Ishikawa (cell line): ENCODE measurements around the gene C19orf67.

Source experiments
- CEBPB ChIP-seq: IDR thresholded peaks from 2 replicates; pipeline ENCODE4 v1.6.1; 2012
- CREB1 ChIP-seq: IDR thresholded peaks from 2 replicates; pipeline ENCODE4 v1.6.1; 2012; ENCODE audit warnings: low read depth
- EGR1 ChIP-seq: IDR thresholded peaks from 2 replicates; pipeline ENCODE4 v1.6.1; 2012
- EP300 ChIP-seq: IDR thresholded peaks from 2 replicates; pipeline ENCODE4 v1.6.1; 2012; ENCODE audit warnings: borderline replicate concordance
- FOXM1 ChIP-seq: IDR thresholded peaks from 2 replicates; pipeline ENCODE4 v1.6.1; 2012; ENCODE audit warnings: low read depth, borderline replicate concordance
- NFIC ChIP-seq: IDR thresholded peaks from 2 replicates; pipeline ENCODE4 v1.6.1; 2012
- RAD21 ChIP-seq: IDR thresholded peaks from 2 replicates; pipeline ENCODE4 v1.6.1; 2012; ENCODE audit warnings: low read depth
- TAF1 ChIP-seq: IDR thresholded peaks from 2 replicates; pipeline ENCODE4 v1.6.1; 2012; ENCODE audit warnings: low read depth, mild to moderate bottlenecking
- TCF12 ChIP-seq: IDR thresholded peaks from 2 replicates; pipeline ENCODE4 v1.6.1; 2012; ENCODE audit warnings: low read depth
- TEAD4 ChIP-seq: IDR thresholded peaks from 2 replicates; pipeline ENCODE4 v1.6.1; 2012
- YY1 ChIP-seq: IDR thresholded peaks from 2 replicates; pipeline ENCODE4 v1.6.1; 2012; ENCODE audit warnings: low read depth
- ZBTB7A ChIP-seq: IDR thresholded peaks from 2 replicates; pipeline ENCODE4 v1.6.1; 2012; ENCODE audit warnings: low read depth
- TF ChIP-seq, protein P1 (sequence below): IDR thresholded peaks from 2 replicates; pipeline ENCODE4 v1.6.1; 2012
- TF ChIP-seq, protein P2 (sequence below): IDR thresholded peaks from 2 replicates; pipeline ENCODE4 v1.6.1; 2012
- TF ChIP-seq, protein P3 (sequence below): IDR thresholded peaks from 2 replicates; pipeline ENCODE4 v1.6.1; 2012; ENCODE audit warnings: low read depth, mild to moderate bottlenecking

Gene C19orf67

DNA sequence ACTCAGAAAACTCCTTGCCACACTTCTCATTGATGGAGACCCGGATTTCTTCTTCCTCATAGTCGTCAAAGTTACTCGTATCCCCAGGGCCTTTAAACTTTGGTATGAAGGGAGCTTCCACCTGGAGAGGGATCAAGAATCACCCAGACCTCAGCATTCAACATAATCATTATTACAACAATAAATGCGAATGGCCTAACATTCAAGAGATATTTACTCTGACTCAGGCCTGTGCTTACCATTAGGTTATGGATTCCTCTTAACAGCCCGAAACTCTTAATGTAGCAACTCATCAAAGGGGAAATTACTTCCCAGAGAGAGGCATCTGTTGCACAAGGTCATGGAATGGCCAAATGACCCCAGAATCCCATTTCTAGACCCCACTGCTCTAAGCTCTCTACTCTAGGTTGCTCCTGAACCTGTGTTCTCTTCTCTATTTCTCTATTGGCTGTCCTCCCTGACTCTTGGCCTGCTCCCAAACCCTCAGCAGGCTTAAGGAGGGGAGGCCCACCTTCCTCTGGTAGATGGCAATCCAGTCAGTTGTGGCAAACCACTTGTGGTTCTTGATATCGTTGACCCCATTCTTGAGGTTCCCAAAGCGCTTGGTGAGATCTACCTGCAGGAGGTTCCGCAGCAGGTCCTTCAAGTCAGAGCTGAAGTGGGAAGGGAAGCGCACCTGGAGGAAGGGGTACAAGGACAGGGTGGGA is 7.7 kb upstream of the C19orf67 start:
- TF ChIP-seq NFIC (no peak), FOXM1 (no peak), CEBPB (no peak), TEAD4 (no peak), YY1 (no peak), CREB1 (no peak), EP300 (no peak), EGR1 (no peak)
- TF ChIP-seq, protein P1, sequence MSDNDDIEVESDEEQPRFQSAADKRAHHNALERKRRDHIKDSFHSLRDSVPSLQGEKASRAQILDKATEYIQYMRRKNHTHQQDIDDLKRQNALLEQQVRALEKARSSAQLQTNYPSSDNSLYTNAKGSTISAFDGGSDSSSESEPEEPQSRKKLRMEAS: no peak
- TF ChIP-seq, protein P2, sequence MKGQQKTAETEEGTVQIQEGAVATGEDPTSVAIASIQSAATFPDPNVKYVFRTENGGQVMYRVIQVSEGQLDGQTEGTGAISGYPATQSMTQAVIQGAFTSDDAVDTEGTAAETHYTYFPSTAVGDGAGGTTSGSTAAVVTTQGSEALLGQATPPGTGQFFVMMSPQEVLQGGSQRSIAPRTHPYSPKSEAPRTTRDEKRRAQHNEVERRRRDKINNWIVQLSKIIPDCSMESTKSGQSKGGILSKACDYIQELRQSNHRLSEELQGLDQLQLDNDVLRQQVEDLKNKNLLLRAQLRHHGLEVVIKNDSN: no peak
- TF ChIP-seq, protein P3, sequence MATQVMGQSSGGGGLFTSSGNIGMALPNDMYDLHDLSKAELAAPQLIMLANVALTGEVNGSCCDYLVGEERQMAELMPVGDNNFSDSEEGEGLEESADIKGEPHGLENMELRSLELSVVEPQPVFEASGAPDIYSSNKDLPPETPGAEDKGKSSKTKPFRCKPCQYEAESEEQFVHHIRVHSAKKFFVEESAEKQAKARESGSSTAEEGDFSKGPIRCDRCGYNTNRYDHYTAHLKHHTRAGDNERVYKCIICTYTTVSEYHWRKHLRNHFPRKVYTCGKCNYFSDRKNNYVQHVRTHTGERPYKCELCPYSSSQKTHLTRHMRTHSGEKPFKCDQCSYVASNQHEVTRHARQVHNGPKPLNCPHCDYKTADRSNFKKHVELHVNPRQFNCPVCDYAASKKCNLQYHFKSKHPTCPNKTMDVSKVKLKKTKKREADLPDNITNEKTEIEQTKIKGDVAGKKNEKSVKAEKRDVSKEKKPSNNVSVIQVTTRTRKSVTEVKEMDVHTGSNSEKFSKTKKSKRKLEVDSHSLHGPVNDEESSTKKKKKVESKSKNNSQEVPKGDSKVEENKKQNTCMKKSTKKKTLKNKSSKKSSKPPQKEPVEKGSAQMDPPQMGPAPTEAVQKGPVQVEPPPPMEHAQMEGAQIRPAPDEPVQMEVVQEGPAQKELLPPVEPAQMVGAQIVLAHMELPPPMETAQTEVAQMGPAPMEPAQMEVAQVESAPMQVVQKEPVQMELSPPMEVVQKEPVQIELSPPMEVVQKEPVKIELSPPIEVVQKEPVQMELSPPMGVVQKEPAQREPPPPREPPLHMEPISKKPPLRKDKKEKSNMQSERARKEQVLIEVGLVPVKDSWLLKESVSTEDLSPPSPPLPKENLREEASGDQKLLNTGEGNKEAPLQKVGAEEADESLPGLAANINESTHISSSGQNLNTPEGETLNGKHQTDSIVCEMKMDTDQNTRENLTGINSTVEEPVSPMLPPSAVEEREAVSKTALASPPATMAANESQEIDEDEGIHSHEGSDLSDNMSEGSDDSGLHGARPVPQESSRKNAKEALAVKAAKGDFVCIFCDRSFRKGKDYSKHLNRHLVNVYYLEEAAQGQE: no peak

DNA sequence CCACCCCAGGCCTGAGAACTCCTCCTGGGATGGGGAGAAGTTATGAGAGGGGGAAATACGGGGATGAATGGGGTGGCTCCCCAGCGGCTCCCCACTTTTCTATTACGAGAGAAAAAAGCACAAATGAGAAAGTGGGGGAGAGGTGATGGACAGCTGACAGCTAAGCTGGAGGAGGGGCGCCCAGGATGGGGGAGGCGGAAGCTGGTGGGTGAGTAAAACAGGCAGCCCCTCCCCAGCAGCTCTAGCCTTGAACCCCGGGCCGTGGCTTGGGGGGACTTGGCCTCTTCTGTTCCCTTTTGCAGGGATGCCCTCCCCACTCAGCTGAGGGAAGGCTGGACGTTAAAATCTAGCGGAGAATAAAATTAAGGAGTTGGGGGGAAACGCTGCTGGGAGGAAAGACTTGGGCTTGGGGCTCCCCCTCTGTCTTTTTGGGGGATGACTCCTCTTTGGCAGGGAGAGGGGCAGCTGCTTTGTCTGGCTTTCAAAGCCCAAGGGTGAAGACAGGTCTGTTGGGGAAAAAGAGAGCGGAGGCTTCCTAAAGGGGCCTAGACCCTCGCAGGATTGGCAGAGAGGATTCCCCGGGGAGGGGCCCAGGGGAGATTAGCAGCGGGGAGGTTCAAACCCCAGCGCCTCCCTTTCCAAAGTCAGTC is 6.4 kb upstream of the C19orf67 start:
- TF ChIP-seq, protein P1: 0 out of 2 replicates have a peak, but pooled peaks have one; percentile 1
- no peak for TF ChIP-seq YY1

DNA sequence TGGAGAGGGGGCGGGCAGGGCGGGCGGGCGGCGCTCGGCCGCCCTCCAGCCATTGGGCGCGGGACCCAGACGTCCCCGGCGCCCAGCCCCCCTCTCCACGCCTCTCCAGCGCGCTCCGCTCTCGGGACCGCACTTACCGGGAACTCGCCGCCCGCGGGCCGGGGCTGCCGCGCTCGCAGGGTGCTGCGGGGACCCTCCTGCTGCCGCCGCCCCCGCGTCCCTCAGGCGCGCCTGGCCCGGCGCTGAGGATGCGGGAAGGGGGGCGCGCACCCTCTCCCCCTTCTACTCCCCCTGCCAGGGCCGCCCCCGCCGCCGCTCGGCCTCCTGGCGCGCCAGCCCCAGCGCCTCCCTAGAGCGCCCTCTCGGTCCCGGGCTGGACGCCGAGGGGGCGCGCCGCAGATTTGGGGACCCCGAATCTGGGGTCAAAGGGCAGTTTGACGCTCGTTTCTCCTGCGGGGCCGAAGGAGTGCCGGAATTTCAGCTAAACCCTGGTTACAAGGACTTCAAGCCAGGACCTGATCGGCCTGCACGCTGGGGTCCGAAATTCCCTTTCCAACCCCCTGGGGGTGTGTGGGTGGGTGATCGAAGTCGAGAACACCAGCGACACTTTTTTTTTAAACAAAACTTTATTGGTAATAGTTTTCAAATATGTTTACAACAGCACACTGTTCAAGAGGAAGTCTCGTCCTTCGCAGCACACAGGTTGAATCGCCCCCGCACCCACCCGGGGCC is 5.7 kb upstream of the C19orf67 start:
- TF ChIP-seq TEAD4 (peak; percentile 24), ZBTB7A (peak; percentile 96), RAD21 (no peak), TCF12 (no peak), YY1 (0 out of 2 replicates have a peak, but pooled peaks have one; percentile 22), EP300 (no peak), TAF1 (no peak; the same call in 1 of the 2 replicates), NFIC (no peak; the same call in 1 of the 2 replicates), EGR1 (peak; percentile 65), CEBPB (no peak), CREB1 (no peak), FOXM1 (no peak)
- TF ChIP-seq, protein P3: no peak
- TF ChIP-seq, protein P1: peak; percentile 28; the same call in 1 of the 2 replicates
- TF ChIP-seq, protein P2: no peak

DNA sequence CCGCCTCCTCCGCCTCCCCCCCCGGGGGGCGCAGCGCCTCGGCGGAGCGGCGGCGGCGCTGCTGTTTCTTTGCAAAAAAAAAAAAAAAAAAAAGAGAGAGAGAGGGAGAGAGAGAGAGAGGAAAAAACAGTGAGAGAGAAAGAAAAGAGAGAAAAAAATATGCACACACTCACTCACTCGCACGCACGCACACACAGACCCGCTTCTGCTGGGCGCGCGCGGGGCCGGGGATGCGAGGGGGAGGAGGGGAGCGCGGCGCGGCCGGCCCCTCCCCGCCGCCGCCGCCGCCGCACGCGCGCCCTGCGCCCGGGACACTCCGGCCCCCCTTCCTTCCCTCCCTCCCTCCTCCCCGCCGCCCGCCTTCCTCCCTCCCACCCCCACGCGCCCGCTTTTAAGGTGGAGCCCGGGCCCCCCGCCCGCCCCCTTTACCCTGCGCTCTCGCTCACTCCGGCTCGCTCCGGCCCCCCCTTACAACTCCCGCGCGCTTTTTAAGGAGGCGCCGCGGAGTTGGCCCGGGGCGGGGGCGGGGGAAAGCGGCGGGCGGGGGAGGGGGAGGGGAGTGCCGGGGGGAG is 5.0 kb upstream of the C19orf67 start, which contains the start of gene SAMD1:
SAMD1 (minus strand) TSS at position 243 of the 572 bp plus-strand sequence.
- TF ChIP-seq TEAD4 (no peak), EP300 (no peak)
